CD1c-positive myeloid dendritic cell (primary cell): Measurements from ENCODE around the gene SLC16A7.
A peak's percentile ranks its signal among the peaks of the same experiment; 100 is the strongest.

Experiments used
- DNase-seq: peaks from one replicate; pipeline ENCODE4 v3.0.0-alpha.2; 2016; ENCODE audit errors: extremely low spot score

The SLC16A7 gene

GRCh38 chr12:59595883-59596540 lies at the start of gene SLC16A7:
Gene SLC16A7 (plus strand): TSS chr12:59596029. CDS start chr12:59704802, 108,773 bp downstream.
- DNase-seq = peak; percentile 76

GRCh38 chr12:59548930-59549329 lies 46.9 kb upstream of the SLC16A7 start:
- DNase-seq = no peak

- no peak for DNase-seq
These were observed 36.1 kb upstream of the SLC16A7 start for GRCh38 chr12:59559696-59560095.

- DNase-seq = no peak
These were observed 25.7 kb upstream of the SLC16A7 start for GRCh38 chr12:59570145-59570544.

GRCh38 chr12:59574406-59574805 lies 21.4 kb upstream of the SLC16A7 start:
- DNase-seq = no peak

- DNase-seq = no peak
These were observed 20.0 kb upstream of the SLC16A7 start for GRCh38 chr12:59575826-59576225.

GRCh38 chr12:59578254-59578653 lies 17.6 kb upstream of the SLC16A7 start:
- DNase-seq = no peak

- DNase-seq = no peak
These were observed 16.2 kb upstream of the SLC16A7 start for GRCh38 chr12:59579631-59580030.

- DNase-seq = no peak
These were observed 15.8 kb upstream of the SLC16A7 start for GRCh38 chr12:59580050-59580449.

GRCh38 chr12:59583003-59583712 lies 12.7 kb upstream of the SLC16A7 start:
- DNase-seq = no peak

GRCh38 chr12:59587710-59588109 lies 8.1 kb upstream of the SLC16A7 start:
- no peak for DNase-seq

GRCh38 chr12:59593761-59594160 lies 2.1 kb upstream of the SLC16A7 start:
- no peak for DNase-seq

- DNase-seq = peak; percentile 35
These were observed 807 bp upstream of the SLC16A7 start for GRCh38 chr12:59594943-59595500.

GRCh38 chr12:59595565-59595882 lies 305 bp upstream of the SLC16A7 start:
- no peak for DNase-seq

GRCh38 chr12:59597385-59597781 lies 1.6 kb downstream of the SLC16A7 start:
- DNase-seq = peak; percentile 66

GRCh38 chr12:59600171-59600570 lies 4.3 kb downstream of the SLC16A7 start:
- no peak for DNase-seq

GRCh38 chr12:59603754-59604153 lies 7.9 kb downstream of the SLC16A7 start:
- no peak for DNase-seq

- DNase-seq = peak; percentile 71
These were observed 17.1 kb downstream of the SLC16A7 start for GRCh38 chr12:59612823-59613434.

- no peak for DNase-seq
These were observed 19.8 kb downstream of the SLC16A7 start for GRCh38 chr12:59615392-59616165.

GRCh38 chr12:59619461-59620240 lies 23.8 kb downstream of the SLC16A7 start:
- DNase-seq = no peak

- DNase-seq = peak; percentile 70
These were observed 24.5 kb downstream of the SLC16A7 start for GRCh38 chr12:59620326-59620725.
